HepG2 (cell line): ENCODE measurements around the gene FGFR3. TPM values are rescaled to one million over a fixed set of nuclear protein-coding genes. Genes with fewer than 3 reads are reported as not detected.

Experiments used
- ERF ChIP-seq: IDR thresholded peaks from 2 replicates; pipeline ENCODE4 v1.6.1; 2018; ENCODE audit warnings: missing biosample characterization, missing genetic modification reagents
- FOXA3 ChIP-seq: IDR thresholded peaks from 2 replicates; pipeline ENCODE4 v1.6.1; 2016; ENCODE audit warnings: missing genetic modification reagents, missing compliant biosample characterization
- GPN1 ChIP-seq: sonication (generic); formaldehyde crosslinking; IDR thresholded peaks from 2 replicates; pipeline ENCODE4 v1.5.1; 2020; ENCODE audit warnings: missing genetic modification reagents, borderline replicate concordance
- HIVEP1 ChIP-seq: sonication (generic); formaldehyde crosslinking; IDR thresholded peaks from 2 replicates; pipeline ENCODE4 v1.4.0; 2020; ENCODE audit warnings: mild to moderate bottlenecking, missing genetic modification reagents
- HMG20A ChIP-seq: IDR thresholded peaks from 2 replicates; pipeline ENCODE4 v1.6.1; 2016; ENCODE audit warnings: borderline replicate concordance
- HNF4A ChIP-seq: sonication (generic); formaldehyde crosslinking; IDR thresholded peaks from 2 replicates; pipeline ENCODE4 v1.4.0; 2020; ENCODE audit warnings: missing genetic modification reagents
- MYNN ChIP-seq: sonication (generic); formaldehyde crosslinking; IDR thresholded peaks from 2 replicates; pipeline ENCODE4 v1.4.0; 2020; ENCODE audit warnings: mild to moderate bottlenecking, low read depth, missing genetic modification reagents
- NFYC ChIP-seq: IDR thresholded peaks from 2 replicates; pipeline ENCODE4 v1.6.1; 2016; ENCODE audit warnings: missing genetic modification reagents, missing compliant biosample characterization
- RAD21 ChIP-seq: fragments of 450-650 bp; formaldehyde crosslinking; IDR thresholded peaks from 2 replicates; pipeline ENCODE4 v1.5.0; 2020; ENCODE audit warnings: mild to moderate bottlenecking
- RFX3 ChIP-seq: IDR thresholded peaks from 2 replicates; pipeline ENCODE4 v1.6.1; 2016; ENCODE audit warnings: missing biosample characterization, missing genetic modification reagents
- ZBTB46 ChIP-seq: sonication (generic); formaldehyde crosslinking; IDR thresholded peaks from 2 replicates; pipeline ENCODE4 v1.4.0; 2020; ENCODE audit warnings: mild to moderate bottlenecking, missing genetic modification reagents, borderline replicate concordance
- ZBTB8A ChIP-seq: sonication (generic); formaldehyde crosslinking; IDR thresholded peaks from 2 replicates; pipeline ENCODE4 v1.4.0; 2020; ENCODE audit warnings: mild to moderate bottlenecking, low read depth, missing genetic modification reagents, borderline replicate concordance
- ZFX ChIP-seq: sonication (generic); formaldehyde crosslinking; IDR thresholded peaks from 2 replicates; pipeline ENCODE4 v1.4.0; 2020; ENCODE audit warnings: mild to moderate bottlenecking, low read depth, missing genetic modification reagents, moderate library complexity
- ZNF318 ChIP-seq: sonication (generic); formaldehyde crosslinking; IDR thresholded peaks from 2 replicates; pipeline ENCODE4 v1.4.0; 2020; ENCODE audit warnings: mild to moderate bottlenecking, missing genetic modification reagents
- ZNF44 ChIP-seq: sonication (generic); formaldehyde crosslinking; IDR thresholded peaks from 2 replicates; pipeline ENCODE4 v1.5.1; 2020; ENCODE audit warnings: mild to moderate bottlenecking, missing genetic modification reagents
- ZNF468 ChIP-seq: sonication (generic); formaldehyde crosslinking; IDR thresholded peaks from 2 replicates; pipeline ENCODE4 v1.8.0; 2022; ENCODE audit warnings: mild to moderate bottlenecking, moderate library complexity, missing genetic modification reagents
- ZNF510 ChIP-seq: sonication (generic); formaldehyde crosslinking; IDR thresholded peaks from 2 replicates; pipeline ENCODE4 v1.4.0; 2020; ENCODE audit warnings: low read depth, mild to moderate bottlenecking, missing genetic modification reagents
- ZNF569 ChIP-seq: sonication (generic); formaldehyde crosslinking; IDR thresholded peaks from 2 replicates; pipeline ENCODE4 v1.5.0; 2020; ENCODE audit warnings: mild to moderate bottlenecking, missing genetic modification reagents, moderate library complexity, borderline replicate concordance
- ZNF788 ChIP-seq: sonication (generic); formaldehyde crosslinking; IDR thresholded peaks from 2 replicates; pipeline ENCODE4 v1.5.0; 2020; ENCODE audit warnings: mild to moderate bottlenecking, missing genetic modification reagents, borderline replicate concordance
- ZSCAN9 ChIP-seq: IDR thresholded peaks from 2 replicates; pipeline ENCODE4 v1.6.1; 2016; ENCODE audit warnings: borderline replicate concordance
- polyA plus RNA-seq, 8 experiments: library from polyadenylated mRNA; depleted of rRNA in 3 of 8; stranded (reverse) in 7 of 8; unstranded in 1 of 8; fragments of >200 nt; fragmentation: Illumina TruSeq in 4 of 8; extraction: Trizol in 4 of 8; gene quantifications; 2 replicates each; pipeline versions ENCODE4 v1.2.1 to v1.2.3, GENCODE V29; 2011 to 2016; ENCODE audit warnings: low read depth in 4 of 8, missing spikeins in 1 of 8, mixed read lengths in 1 of 8; ENCODE audit not compliant: insufficient read depth in 1 of 8
- total RNA-seq, 5 experiments: library from RNA; depleted of rRNA; stranded (reverse); fragments of >200 nt; fragmentation: Illumina TruSeq; extraction: Trizol; gene quantifications; 2 replicates each; pipeline ENCODE4 v1.2.3, GENCODE V29; 2016; ENCODE audit warnings: low read depth in 1 of 5
- TF ChIP-seq, protein P1 (sequence below): sonication (generic); formaldehyde crosslinking; conservative IDR thresholded peaks from 2 replicates; pipeline ENCODE4 v1.4.0; 2020; ENCODE audit warnings: missing genetic modification reagents

FGFR3 gene
- total and polyA plus RNA-seq, 2 of the 13 experiments (the other 11 are each of a cell fraction or from before 2014, with no cell fraction given) = 103 to 109 TPM

DNA sequence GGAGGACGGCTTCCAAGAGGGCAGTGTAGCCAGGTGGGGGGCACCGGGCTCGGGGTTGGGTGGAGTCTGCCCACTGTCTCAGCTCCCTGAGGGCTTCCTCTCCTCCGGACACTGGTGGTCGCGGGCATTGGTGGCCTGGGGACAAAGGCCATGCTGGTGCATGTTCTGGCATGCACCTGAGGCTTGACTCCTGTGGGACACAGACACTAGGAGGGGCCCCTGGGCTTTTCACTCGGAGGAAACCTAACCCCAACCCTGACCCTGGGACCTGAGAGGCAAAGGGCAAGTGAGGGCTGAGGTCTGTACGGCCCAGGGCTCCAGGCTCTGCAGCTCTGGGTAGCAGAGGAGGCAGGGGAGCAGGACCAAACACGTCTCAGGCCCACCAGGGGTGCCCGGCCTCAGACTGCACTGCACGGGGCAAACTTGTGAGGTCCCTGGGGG, 22.3 kb upstream of the FGFR3 start (continued):
- TF ChIP-seq ZNF569 (CRISPR knock-in tag) (no peak), FOXA3 (CRISPR knock-in tag) (no peak), ZSCAN9 (CRISPR knock-in tag) (no peak), RAD21 (CRISPR knock-in tag) (peak; percentile 30; the same call in 1 of the 2 replicates), NFYC (CRISPR knock-in tag) (no peak), ZFX (CRISPR knock-in tag) (peak; percentile 56), ZNF318 (CRISPR knock-in tag) (no peak), MYNN (no peak), RFX3 (CRISPR knock-in tag) (no peak), GPN1 (CRISPR knock-in tag) (no peak), HMG20A (CRISPR knock-in tag) (no peak), ZNF788 (CRISPR knock-in tag) (no peak), HIVEP1 (no peak; the same call in 1 of the 2 replicates), ZBTB8A (no peak), ERF (CRISPR knock-in tag) (no peak), HNF4A (peak; percentile 94), ZNF510 (CRISPR knock-in tag) (no peak), ZNF44 (CRISPR knock-in tag) (no peak), ZBTB46 (CRISPR knock-in tag) (no peak), ZNF468 (CRISPR knock-in tag) (no peak)
- TF ChIP-seq, protein P1, sequence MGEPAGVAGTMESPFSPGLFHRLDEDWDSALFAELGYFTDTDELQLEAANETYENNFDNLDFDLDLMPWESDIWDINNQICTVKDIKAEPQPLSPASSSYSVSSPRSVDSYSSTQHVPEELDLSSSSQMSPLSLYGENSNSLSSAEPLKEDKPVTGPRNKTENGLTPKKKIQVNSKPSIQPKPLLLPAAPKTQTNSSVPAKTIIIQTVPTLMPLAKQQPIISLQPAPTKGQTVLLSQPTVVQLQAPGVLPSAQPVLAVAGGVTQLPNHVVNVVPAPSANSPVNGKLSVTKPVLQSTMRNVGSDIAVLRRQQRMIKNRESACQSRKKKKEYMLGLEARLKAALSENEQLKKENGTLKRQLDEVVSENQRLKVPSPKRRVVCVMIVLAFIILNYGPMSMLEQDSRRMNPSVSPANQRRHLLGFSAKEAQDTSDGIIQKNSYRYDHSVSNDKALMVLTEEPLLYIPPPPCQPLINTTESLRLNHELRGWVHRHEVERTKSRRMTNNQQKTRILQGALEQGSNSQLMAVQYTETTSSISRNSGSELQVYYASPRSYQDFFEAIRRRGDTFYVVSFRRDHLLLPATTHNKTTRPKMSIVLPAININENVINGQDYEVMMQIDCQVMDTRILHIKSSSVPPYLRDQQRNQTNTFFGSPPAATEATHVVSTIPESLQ (CRISPR knock-in tag) = no peak
